ENCODE measurements around the gene VPS41. TPM values are rescaled to one million over a fixed set of nuclear protein-coding genes. Genes with fewer than 3 reads are reported as not detected.

The VPS41 gene
- total and polyA plus RNA-seq, 2 of the 13 experiments (the other 11 are each of a cell fraction or from before 2014, with no cell fraction given): 12.1 to 43.4 TPM

DNA sequence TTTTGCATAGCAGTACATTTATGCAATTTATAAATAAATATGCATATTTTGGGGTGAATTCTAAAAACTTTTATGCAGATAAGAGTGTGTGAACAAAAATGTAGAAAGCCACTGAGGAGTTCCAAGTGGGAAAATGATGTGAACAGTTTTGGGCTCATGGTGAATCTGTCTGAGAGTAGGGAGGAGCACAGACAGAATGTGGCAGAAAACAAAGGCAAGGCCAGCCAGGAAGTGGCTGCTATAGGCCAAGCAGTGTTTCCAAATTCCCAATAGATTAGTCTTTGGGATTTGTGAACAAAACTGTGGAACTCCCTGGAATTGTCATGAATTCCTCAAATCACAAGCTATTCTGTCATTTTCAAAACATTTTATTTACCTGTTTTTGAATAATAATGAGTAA is 204.2 kb downstream of the VPS41 start (continued):
- TF ChIP-seq, protein P1, sequence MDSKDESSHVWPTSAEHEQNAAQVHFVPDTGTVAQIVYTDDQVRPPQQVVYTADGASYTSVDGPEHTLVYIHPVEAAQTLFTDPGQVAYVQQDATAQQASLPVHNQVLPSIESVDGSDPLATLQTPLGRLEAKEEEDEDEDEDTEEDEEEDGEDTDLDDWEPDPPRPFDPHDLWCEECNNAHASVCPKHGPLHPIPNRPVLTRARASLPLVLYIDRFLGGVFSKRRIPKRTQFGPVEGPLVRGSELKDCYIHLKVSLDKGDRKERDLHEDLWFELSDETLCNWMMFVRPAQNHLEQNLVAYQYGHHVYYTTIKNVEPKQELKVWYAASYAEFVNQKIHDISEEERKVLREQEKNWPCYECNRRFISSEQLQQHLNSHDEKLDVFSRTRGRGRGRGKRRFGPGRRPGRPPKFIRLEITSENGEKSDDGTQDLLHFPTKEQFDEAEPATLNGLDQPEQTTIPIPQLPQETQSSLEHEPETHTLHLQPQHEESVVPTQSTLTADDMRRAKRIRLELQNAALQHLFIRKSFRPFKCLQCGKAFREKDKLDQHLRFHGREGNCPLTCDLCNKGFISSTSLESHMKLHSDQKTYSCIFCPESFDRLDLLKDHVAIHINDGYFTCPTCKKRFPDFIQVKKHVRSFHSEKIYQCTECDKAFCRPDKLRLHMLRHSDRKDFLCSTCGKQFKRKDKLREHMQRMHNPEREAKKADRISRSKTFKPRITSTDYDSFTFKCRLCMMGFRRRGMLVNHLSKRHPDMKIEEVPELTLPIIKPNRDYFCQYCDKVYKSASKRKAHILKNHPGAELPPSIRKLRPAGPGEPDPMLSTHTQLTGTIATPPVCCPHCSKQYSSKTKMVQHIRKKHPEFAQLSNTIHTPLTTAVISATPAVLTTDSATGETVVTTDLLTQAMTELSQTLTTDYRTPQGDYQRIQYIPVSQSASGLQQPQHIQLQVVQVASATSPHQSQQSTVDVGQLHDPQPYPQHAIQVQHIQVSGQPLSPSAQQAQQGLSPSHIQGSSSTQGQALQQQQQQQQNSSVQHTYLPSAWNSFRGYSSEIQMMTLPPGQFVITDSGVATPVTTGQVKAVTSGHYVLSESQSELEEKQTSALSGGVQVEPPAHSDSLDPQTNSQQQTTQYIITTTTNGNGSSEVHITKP (CRISPR knock-in tag; IDR thresholded peaks at IDR 0.05; ENCODE audit: low read depth): no peak
- no peak for TF ChIP-seq ARNT2 (CRISPR knock-in tag; IDR thresholded peaks at IDR 0.05; ENCODE audit: low read depth)
- no peak for TF ChIP-seq MLLT10 (CRISPR knock-in tag; IDR thresholded peaks at IDR 0.05)
- no peak for TF ChIP-seq NR2F2 (IDR thresholded peaks at IDR 0.05; ENCODE audit: borderline replicate concordance, low read depth)
- no peak for TF ChIP-seq SETDB1 (CRISPR knock-in tag; IDR thresholded peaks at IDR 0.05; ENCODE audit: borderline replicate concordance)
- no peak for TF ChIP-seq ZNF24 (IDR thresholded peaks at IDR 0.05)
- no peak for TF ChIP-seq TEAD2 (CRISPR knock-in tag; IDR thresholded peaks at IDR 0.05)
- TF ChIP-seq ZFP36L2 (CRISPR knock-in tag; IDR thresholded peaks at IDR 0.05): no peak

DNA sequence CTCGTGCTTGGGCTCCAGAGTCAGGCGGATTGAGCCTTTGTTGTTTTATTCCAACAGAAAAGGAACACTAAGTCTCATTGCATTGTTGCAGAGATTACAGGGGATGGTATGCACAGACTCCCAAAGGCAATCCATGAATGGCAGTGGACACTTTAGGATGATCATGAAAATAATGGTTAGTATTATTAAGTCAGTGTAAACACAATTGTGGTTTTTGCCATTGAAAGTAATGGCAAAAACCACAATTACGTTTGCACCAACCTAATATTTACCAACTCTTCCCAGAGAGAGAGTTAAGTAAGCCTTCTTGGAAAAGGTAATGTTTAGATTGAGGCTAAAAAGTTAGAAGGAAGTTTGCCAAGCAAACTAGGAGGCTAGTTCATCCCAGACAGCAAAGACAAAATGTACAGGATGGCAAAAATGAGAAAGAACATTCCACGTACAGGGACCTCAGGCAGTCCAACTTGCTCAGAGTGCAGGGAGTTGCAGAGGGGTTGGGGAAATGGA is 204.9 kb downstream of the VPS41 start:
- Histone ChIP-seq H2AFZ (ENCODE audit: low read length) (no peak overlapping the region), H3K27me3 (ENCODE audit: control insufficient read depth in 1 of 2, insufficient read depth in 2 of 2, low read length in 2 of 2) (peaks cover 1 to 4% of the 10 kb centered on the region in 2 experiments; a peak in 3 of 5 replicates), H4K20me1 (ENCODE audit: insufficient read depth, low read length) (no peaks in the 10 kb centered on the region), H3K27ac (ENCODE audit: extremely low read length, insufficient read depth, low read length) (no peak overlapping the region), H3K4me2 (ENCODE audit: low read depth, low read length) (no peak overlapping the region), H3K4me3 (replicated peaks in 1 of 3; ENCODE audit: insufficient read depth in 1 of 3, low read depth in 2 of 3, low read length in 3 of 3) (no peak overlapping the region), H3K36me3 (replicated peaks in 1 of 2; ENCODE audit: control insufficient read depth in 1 of 2, insufficient read depth in 2 of 2, low read length in 2 of 2) (no peaks in the 10 kb centered on the region), H3K4me1 (ENCODE audit: insufficient read depth, low read length) (no peaks in the 10 kb centered on the region; the same call in 1 of the 2 replicates), H3K9ac (ENCODE audit: insufficient read depth, low read depth, low read length) (no peak overlapping the region), H3K79me2 (ENCODE audit: insufficient read depth, low read length) (no peaks in the 10 kb centered on the region), H3K9me3 (ENCODE audit: low read length) (no peaks in the 10 kb centered on the region)
- FAIRE-seq: no peak
- ChIA-PET CTCF (ENCODE audit: low intra/inter-chr PET ratio, low total read pairs) (no interaction called here), POLR2A (no interaction called here)
- BruUV-seq (replicated peaks): no TSS peak
- ATAC-seq: no peak
- intact Hi-C loops (cut with micrococcal nuclease; ENCODE audit: unreplicated experiment): no loop called here
- DNase-seq (ENCODE audit: low spot score): no peak
- in situ Hi-C loops (cut with HindIII; ENCODE audit: extremely low pct_ligation_motif_present, low pct_unique_long_range_greater_than_20kb): no loop called here
- 1% methylated on average over 4 of the region's 4 CpGs for WGBS (ENCODE audit: low lambda C conversion rate)
- TF ChIP-seq SP1 (IDR thresholded peaks at IDR 0.05): no peak
- TF ChIP-seq SP1 (CRISPR knock-in tag; IDR thresholded peaks at IDR 0.05): no peak
- TF ChIP-seq ZFY (CRISPR knock-in tag; IDR thresholded peaks at IDR 0.05): no peak
- TF ChIP-seq RFX1 (IDR thresholded peaks at IDR 0.05): no peak
- no peak for TF ChIP-seq KAT8 (CRISPR knock-in tag; IDR thresholded peaks at IDR 0.05)

All from HepG2 (cell line).